Islet of Langerhans (tissue), 1 donor: ENCODE results near the gene C8A.

Source experiments
- FAIRE-seq: peaks from one replicate; lab custom pipeline; 2011; peaks lifted over from hg19 to GRCh38; lab: Jason Lieb, UNC

C8A gene

DNA sequence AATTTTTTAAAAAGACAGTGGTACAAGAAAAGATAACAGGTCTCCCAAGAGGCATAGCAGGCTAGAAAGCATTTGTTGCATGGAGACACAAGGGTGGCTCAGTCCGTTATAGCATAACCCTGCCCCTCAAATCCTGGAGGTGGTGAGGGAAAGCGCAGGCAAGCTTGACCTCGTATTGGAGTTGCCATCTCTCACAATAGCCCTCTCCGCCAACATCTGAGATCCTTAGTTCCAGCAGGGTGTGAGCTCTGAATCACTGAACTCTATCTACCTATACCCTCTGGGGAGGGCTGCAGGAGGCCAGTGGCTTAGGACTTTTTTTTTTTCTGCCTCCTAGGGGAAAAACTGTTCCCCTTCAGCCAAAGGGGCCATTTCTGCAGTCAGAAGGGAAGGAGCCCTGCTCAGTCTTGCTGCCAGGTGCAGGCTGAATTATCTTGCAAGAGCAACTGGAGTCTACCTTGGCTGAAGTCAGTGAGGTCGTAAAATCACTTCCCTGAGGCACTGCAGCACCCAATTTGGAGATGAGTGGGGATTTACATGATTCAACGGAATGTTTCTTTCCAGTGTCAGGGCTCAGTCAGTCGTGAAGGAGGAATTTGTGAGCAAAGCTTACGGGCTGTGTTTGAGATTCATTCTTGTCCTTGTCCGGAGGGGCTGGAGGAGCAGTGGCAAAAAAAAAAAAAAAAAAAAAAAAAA is 17.2 kb upstream of the C8A start:
- no peak for FAIRE-seq

DNA sequence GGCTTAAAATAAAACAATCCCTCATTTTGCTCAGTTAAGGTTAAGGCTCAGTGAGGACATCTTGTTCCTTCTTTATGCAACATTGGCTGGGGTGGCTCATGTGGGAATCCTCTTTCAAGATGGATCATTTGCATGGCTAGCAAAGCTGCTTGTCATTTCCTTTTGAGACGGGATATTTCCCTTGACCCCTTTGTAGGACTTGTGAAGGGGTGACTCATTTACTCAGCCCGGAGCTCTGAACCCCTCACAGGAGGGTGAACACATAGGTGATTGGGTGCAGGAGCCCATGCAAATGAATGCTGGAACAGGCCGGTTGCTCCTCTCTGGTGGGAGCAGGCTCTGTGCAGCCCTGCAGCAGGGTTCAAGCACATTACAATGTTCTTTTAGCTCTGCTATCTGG is 15.8 kb upstream of the C8A start:
- FAIRE-seq, result no peak

- no peak for FAIRE-seq
Observed at GRCh38 chr1:56843544-56843943, 11.1 kb upstream of the C8A start.

- no peak for FAIRE-seq
Observed at GRCh38 chr1:56844545-56845136, 10.0 kb upstream of the C8A start.

DNA sequence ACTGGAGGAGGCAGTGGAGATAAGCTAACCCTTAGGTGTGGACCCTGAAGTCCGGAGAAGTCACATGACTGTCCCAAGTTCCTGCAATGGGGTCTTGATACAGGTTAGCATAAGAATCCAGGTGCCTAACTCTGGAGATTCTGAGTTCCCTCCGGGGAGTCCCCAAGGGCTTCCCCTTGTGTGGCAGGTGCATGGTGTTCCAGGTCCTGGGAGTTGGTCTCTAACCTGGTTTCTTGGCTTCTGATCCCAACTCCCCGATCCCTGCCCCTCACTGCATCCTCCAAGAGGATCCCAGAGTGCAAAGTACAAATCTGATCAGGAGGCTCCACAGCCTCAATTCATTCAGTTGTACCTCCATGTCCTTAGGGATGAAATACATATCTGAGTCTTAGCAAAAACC is 9.3 kb upstream of the C8A start:
- no peak for FAIRE-seq

GRCh38 chr1:56849750-56850149 is 4.8 kb upstream of the C8A start:
- no peak for FAIRE-seq

DNA sequence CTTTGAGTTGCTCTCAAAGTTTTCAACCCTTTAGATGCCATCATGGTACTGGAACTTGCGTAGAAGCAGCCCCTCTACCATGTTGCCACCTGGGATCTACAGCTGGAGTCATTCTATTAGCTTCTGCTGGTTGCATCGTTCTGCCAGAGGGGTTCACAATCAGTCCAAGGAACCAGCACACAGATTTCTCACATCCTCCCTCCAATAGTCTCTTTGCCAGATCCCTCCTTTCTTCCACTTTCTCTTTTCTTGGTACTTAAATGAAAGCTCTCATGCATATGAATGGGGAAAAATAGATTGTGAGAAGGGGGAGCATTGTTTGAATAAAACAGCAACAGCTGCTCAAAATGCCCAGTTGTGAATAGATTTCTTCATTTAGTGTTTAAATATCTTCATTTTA is 4.2 kb upstream of the C8A start:
- FAIRE-seq, result no peak

DNA sequence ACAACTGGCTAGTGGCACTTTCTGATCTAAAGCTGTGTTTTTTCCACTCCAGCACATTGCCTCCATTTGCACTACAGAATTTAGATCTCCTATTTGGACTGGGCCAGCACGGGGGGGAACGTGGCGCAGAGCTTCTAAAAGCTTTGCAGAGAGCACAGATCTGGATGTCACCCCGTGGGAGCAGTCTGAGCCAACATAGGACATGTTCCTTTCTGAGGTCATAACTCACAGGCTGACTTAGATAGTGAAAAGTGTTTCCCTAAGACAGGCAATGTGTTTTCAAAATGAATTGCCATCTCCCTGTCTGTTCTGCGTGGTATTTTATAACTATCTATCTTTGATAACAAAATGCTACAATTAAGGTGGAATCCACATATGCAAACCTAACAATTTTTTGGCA is 3.7 kb upstream of the C8A start:
- FAIRE-seq, result no peak

- no peak for FAIRE-seq
Observed at GRCh38 chr1:56852476-56852875, 2.1 kb upstream of the C8A start.

GRCh38 chr1:56855190-56855589 is 593 bp downstream of the C8A start:
- no peak for FAIRE-seq

DNA sequence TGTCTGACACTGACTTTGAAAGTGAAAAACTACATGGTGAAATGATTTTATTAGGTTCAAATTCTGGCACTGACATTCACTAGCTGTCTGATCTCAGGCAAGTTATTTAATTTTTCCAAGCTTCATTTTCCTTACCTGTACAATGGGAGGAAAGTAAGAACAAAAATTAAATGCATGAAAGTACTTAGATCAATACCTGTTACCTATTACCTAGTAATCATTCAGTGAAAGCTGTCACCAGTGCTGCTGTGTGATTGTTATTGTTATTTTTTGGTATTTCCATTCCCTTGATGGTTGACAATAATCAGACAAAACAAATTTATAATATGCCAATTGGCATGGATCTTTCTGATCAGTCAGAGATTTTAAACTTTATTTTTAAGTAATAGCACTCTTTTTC is 1.6 kb downstream of the C8A start:
- no peak for FAIRE-seq

GRCh38 chr1:56859287-56859686 is 4.7 kb downstream of the C8A start:
- FAIRE-seq, result no peak

DNA sequence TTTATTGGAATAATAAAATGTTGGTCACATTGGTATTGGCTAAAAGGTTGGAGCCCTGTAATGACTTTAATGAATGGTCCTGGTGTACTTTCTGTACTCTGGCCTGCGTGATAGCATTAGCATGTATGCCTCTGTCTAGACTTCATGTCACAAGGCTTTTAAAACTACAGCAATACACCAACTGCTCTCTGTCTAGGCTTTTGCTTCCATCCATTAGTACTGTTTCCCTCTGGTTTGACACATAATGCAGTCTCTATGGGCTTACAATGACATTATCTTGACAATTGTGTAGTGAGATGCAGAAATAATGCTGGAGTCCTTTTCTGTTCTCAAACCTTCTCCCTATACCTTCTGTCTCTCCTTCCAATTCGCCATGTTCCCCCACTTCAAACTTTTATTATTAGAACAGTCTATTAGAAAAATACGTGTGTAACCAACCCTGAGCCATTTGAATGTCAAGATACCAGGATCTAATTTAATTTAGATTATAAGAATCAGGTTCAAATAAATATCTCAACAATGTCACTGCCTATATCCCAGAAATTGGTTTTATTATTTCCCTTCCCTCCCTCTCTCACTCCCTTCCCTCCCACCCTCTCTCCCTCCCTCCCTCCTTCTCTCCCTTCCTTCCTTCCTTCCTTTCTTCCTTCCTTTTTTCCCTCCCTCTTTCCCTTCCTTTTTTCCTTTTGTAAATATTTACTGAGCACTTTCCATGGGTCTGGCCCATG is 8.8 kb downstream of the C8A start:
- FAIRE-seq, result no peak

GRCh38 chr1:56864430-56864829 is 9.8 kb downstream of the C8A start:
- no peak for FAIRE-seq

DNA sequence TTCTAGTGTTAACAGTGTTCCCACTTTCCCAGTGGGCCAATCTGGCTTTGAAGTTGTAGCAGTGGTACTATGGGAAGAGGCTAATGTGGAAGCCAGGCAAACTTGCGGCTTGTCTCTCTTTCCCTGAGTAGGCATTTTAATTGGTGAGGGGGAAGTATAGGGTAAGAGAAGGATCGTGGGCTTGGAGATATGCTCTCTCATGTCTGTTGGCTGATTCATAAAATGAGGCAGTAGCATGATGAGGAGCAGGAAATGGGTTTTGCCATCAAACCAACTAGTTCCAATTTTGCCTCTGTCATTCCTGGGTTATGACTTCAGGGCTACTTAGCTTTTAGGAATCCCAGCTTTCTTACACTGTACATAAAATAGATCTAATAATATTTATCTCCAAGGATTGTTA is 12.1 kb downstream of the C8A start:
- no peak for FAIRE-seq

DNA sequence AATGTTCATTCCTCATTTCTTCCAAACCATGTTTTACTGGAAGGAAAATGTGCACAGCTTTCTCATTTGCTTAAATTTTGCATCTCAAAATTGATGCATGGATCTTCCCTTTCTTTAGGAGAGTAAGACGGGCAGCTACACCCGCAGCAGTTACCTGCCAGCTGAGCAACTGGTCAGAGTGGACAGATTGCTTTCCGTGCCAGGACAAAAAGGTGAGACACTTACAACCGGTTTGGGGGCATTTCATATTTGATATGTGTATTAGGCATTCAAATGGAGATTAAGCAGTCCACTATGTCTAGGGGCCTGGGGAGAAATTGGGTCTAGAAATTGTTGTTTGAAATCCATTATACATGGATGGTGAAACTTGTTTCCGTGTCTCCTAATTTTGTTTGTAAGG is 12.9 kb downstream of the C8A start:
- no peak for FAIRE-seq

DNA sequence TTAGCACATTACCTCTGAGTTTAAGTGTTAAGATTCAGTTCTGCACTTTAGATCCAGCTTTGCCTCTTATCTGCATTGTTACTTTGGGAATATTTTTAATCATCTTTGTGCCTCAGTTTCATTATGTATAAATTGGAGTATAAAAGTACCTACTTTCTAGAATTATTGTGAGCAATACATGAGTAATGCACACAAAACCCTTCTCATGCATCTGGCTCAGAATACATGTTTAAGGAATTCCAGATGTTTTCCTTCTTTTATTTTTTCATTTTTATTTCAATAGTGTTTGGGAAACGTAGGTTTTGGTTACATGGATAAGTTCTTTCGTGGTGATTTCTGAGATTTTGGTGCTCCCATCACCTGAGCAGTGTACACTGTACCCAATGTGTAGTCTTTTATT is 14.2 kb downstream of the C8A start:
- no peak for FAIRE-seq

GRCh38 chr1:56872597-56872996 is 18.0 kb downstream of the C8A start:
- FAIRE-seq, result no peak

- no peak for FAIRE-seq
Observed at GRCh38 chr1:56873213-56873612, 18.6 kb downstream of the C8A start.

DNA sequence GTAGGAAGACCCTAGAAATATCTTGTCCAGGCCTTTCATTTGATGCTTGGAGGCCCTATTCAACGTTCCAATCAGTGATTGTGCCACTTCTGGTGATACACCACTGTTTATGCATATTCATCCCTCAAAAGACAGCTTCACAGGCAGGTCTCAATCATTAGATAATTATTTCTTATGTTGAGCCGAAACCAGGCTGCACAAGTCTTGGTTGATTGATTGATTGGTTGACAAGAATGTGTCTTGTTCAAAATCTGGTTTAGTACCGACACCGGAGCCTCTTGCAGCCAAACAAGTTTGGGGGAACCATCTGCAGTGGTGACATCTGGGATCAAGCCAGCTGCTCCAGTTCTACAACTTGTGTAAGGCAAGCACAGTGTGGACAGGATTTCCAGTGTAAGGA is 20.1 kb downstream of the C8A start:
- no peak for FAIRE-seq

DNA sequence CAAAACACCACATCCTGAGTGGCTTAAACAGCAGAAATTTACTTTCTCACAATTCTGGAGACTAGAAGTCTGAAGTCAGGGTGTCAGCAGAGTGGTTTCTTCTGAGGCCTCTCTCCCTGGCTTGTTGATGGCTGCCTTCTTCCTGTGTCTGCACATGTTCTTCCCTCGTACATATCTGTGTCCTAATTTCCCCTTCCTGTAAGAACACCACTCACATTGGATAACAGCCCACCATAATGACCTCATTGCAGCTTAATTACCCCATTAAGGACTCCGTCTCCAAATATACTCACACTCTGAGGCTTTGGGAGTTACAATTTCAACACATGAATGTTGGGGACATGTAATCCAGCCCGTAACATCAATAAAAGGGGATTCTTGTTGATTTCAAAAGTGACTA is 23.4 kb downstream of the C8A start:
- FAIRE-seq, result no peak

DNA sequence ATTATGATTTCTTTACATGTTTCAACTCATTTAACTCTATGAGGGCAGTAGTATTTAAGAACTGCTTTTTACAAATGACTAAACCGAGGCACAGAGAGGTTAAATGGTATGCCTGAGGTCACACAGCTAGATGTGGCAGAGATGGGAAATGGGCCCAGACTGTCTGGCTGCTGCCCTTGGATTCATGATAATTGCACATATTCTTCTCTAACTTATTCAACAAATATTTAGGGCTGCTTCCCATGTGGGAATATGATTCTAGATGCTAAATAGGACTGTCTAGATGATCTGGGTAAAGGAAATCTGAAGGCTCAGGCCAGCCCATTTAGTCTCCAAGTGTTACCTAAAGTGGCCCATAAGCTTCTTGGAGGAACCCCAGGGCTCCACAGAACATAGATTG is 26.2 kb downstream of the C8A start:
- FAIRE-seq, result no peak

GRCh38 chr1:56881417-56881816 is 26.8 kb downstream of the C8A start:
- no peak for FAIRE-seq

DNA sequence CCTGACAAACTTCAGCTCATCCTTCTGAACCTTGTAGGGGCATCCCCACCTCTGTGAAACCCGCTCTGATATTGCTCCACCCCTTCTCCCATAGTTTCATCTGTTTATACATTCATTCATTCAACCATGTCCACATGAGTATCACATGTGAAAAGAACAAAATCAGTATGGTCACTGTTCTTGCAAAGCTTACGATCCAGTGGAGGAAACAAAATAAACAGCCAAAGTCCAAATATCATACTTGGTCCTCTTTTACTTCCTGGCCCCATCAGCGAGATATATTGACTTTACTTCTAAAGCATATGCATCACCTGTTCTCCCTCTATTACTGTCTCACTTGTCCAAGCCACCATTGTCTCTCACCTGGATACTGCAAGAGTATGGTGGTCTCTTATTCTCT is 35.6 kb downstream of the C8A start:
- no peak for FAIRE-seq
